BJ (cell line): ENCODE data around the gene PRRT1B. TPM values are rescaled to one million over a fixed set of nuclear protein-coding genes. Genes with fewer than 3 reads are reported as not detected.

Experiments used
- CTCF ChIA-PET: fragments of 350-600 bp; formaldehyde crosslinking; extraction: SDS; loops from one replicate; lab custom pipeline; 2021; ENCODE audit warnings: antibody characterized with exemption, inconsistent platforms; lab: Yijun Ruan, JAX
- POLR2A ChIA-PET: fragments of 300-600 bp; sonication (Branson Sonifier 250); formaldehyde crosslinking; extraction: SDS; loops from one replicate; lab custom pipeline; 2021; ENCODE audit warnings: antibody characterized with exemption; lab: Charles Lee
- DNase-seq: peaks from one replicate; pipeline ENCODE4 v3.0.0-alpha.2; 2011; ENCODE audit warnings: low read depth
- H3K27me3 ChIP-seq: 2 replicates; pipeline ENCODE4 v1.6.0; 2011; ENCODE audit warnings: low read length; ENCODE audit not compliant: control insufficient read depth, insufficient read depth
- H3K36me3 ChIP-seq: 2 replicates; pipeline ENCODE4 v1.5.1; 2011; ENCODE audit warnings: low read length; ENCODE audit not compliant: control insufficient read depth, insufficient read depth
- H3K4me3 ChIP-seq: 2 replicates; pipeline ENCODE4 v1.5.1; 2011; ENCODE audit warnings: low read depth, mild to moderate bottlenecking, control low read depth, low read length
- CTCF ChIP-seq: IDR thresholded peaks from 2 replicates; pipeline ENCODE4 v1.5.1; 2011; ENCODE audit warnings: low read depth, mild to moderate bottlenecking, control low read depth, inconsistent platforms, low read length, moderate library complexity; ENCODE audit not compliant: insufficient read depth
- polyA plus RNA-seq: library from polyadenylated mRNA; depleted of rRNA; stranded (reverse); fragments of >200 nt; gene quantifications from 2 replicates; pipeline ENCODE4 v1.2.3, GENCODE V29; 2011

PRRT1B gene
- polyA plus RNA-seq, 1 experiment, result not detected

DNA sequence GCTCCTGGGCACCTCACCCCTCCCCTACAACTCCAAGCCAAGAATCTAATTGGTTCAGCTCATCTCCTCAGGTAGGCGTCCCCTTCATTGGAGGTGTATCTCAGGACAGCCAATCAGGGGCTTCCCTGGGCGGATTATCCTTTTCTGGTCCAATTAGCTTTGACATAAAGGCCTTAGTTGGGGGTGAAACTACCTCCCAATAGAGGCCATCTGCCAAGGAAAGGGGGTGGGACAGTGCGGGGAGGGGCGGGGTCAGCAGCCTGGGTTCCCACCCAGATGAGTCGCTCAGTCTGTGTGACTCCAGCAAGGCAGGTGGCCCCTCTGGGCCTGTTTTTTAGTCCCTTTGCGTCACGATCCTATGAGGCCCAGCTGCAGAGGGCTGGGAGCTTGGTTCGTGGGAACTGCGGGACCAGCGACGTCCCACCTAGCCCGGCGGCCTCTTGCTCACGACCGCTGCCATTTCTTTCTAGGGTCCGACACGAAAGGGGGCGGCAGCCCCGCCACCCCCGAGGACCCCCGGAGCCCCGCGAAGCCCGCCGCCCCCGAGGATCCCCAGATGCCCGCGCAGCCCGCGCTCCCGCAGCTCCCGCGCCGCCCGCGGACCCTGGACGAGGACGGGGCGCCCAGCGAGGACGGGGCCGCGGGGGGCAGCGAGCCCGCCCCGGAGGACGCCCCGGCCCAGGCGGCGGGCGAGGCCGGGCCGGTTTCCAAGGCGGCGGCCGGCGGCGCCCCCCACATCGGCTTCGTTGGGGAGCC lies 8.9 kb downstream of the PRRT1B start:
- DNase-seq, result no peak
- Histone ChIP-seq H3K36me3 (no peaks in the 10 kb centered on the region), H3K27me3 (peaks cover 14% of the 10 kb centered on the region), H3K4me3 (no peak overlapping the region)
- CTCF ChIA-PET, result no interaction called here
- TF ChIP-seq CTCF, result no peak
- POLR2A ChIA-PET, result no interaction called here

DNA sequence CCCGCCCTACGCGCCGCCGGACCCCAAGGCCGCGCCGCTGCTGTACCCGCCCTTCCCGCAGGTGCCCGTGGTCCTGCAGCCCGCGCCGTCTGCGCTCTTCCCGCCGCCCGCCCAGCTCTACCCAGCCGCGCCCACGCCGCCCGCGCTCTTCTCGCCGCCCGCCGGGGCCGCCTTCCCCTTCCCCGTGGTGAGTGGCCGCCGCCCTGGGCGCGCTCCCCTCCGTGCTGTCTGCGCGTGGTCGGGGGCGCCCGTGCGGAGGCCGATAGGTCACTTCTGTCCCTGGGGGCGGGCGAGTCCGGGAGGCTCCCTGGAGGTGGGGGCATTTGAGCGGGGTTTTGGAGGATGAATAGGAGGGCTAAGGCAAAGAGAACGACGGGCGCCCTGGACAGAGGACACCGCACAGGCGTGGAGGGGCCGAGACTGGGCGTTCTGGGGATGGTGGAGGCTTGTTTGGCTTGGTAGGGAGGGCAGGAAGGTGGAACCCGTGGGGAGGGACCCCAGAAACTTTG lies 9.6 kb downstream of the PRRT1B start:
- ChIA-PET POLR2A (no interaction called here), CTCF (no interaction called here)
- TF ChIP-seq CTCF, result no peak
- DNase-seq, result no peak
- no peaks in the 10 kb centered on the region for H3K36me3 ChIP-seq
- H3K27me3 ChIP-seq, result peaks cover 14% of the 10 kb centered on the region
- H3K4me3 ChIP-seq, result no peak overlapping the region

- Histone ChIP-seq H3K27me3 (peaks cover 14% of the 10 kb centered on the region), H3K36me3 (no peaks in the 10 kb centered on the region), H3K4me3 (no peak overlapping the region)
- ChIA-PET CTCF (no interaction called here), POLR2A (no interaction called here)
- no peak for TF ChIP-seq CTCF
- no peak for DNase-seq
Measured at GRCh38 chr9:131555841-131556673, 10.7 kb downstream of the PRRT1B start.

- DNase-seq, result no peak
- no peak for TF ChIP-seq CTCF
- ChIA-PET CTCF (interaction anchor here (1.6 kb wide), 1 partner anchor 186 kb away, joined by 3 read pairs; no protein-coding TSS in a partner anchor), POLR2A (no interaction called here)
- Histone ChIP-seq H3K36me3 (no peaks in the 10 kb centered on the region), H3K4me3 (no peak overlapping the region), H3K27me3 (peaks cover 13% of the 10 kb centered on the region)
Measured at GRCh38 chr9:131557855-131558548, 12.7 kb downstream of the PRRT1B start.
